ENCODE results near the gene CASP6.

CASP6 gene

GRCh38 chr4:109701566-109702410, 1.5 kb downstream of the CASP6 start:
- H3K9me2 ChIP-seq (replicated peaks; ENCODE audit: insufficient read depth, low read length), result no peaks in the 10 kb centered on the region
- no peaks in the 10 kb centered on the region for H4K20me1 ChIP-seq (ENCODE audit: low read depth, low read length)
- no peak overlapping the region for H2AFZ ChIP-seq (ENCODE audit: low read depth, low read length, severe bottlenecking)
- H3K27me3 ChIP-seq (ENCODE audit: low read length), result no peaks in the 10 kb centered on the region
- H3K27ac ChIP-seq (ENCODE audit: low read depth, low read length), result no peak overlapping the region
- H3K9me3 ChIP-seq (ENCODE audit: insufficient read depth, low read length), result no peaks in the 10 kb centered on the region
- no peaks in the 10 kb centered on the region for H3K79me2 ChIP-seq (ENCODE audit: insufficient read depth, low read length)
- no peaks in the 10 kb centered on the region for H3K36me3 ChIP-seq (ENCODE audit: low read length)
- peak overlapping the region; percentile 64 for H3K9ac ChIP-seq (ENCODE audit: low read length)
- H3K4me3 ChIP-seq (ENCODE audit: insufficient read depth, low read length, poor library complexity, severe bottlenecking), result no peak overlapping the region
- TF ChIP-seq EZH2phosphoT487 (conservative IDR thresholded peaks at IDR 0.05; ENCODE audit: low read length) (no peak), CTCF (IDR thresholded peaks at IDR 0.05; ENCODE audit: insufficient read depth, low read length, poor library complexity, severe bottlenecking) (no peak)
- peaks cover 7% of the 10 kb centered on the region; the same call in 1 of the 2 replicates for H3F3A ChIP-seq (ENCODE audit: insufficient read depth)
- H3K4me2 ChIP-seq (ENCODE audit: low read depth, low read length, poor library complexity, severe bottlenecking), result peak overlapping the region; percentile 66

- H3K27me3 ChIP-seq (ENCODE audit: low read length), result no peaks in the 10 kb centered on the region
- no peak overlapping the region for H3K9ac ChIP-seq (ENCODE audit: low read length)
- H3K9me2 ChIP-seq (replicated peaks; ENCODE audit: insufficient read depth, low read length), result no peaks in the 10 kb centered on the region
- H3K27ac ChIP-seq (ENCODE audit: low read depth, low read length), result no peak overlapping the region
- H3K4me2 ChIP-seq (ENCODE audit: low read depth, low read length, poor library complexity, severe bottlenecking), result no peak overlapping the region
- no peaks in the 10 kb centered on the region for H3K36me3 ChIP-seq (ENCODE audit: low read length)
- H3K79me2 ChIP-seq (ENCODE audit: insufficient read depth, low read length), result no peaks in the 10 kb centered on the region
- TF ChIP-seq CTCF (IDR thresholded peaks at IDR 0.05; ENCODE audit: insufficient read depth, low read length, poor library complexity, severe bottlenecking), result no peak
- no peak for TF ChIP-seq EZH2phosphoT487 (conservative IDR thresholded peaks at IDR 0.05; ENCODE audit: low read length)
- no peaks in the 10 kb centered on the region for H3K9me3 ChIP-seq (ENCODE audit: insufficient read depth, low read length)
- no peak overlapping the region for H3K4me3 ChIP-seq (ENCODE audit: insufficient read depth, low read length, poor library complexity, severe bottlenecking)
- H4K20me1 ChIP-seq (ENCODE audit: low read depth, low read length), result no peaks in the 10 kb centered on the region
- peaks cover 11% of the 10 kb centered on the region; the same call in 1 of the 2 replicates for H3F3A ChIP-seq (ENCODE audit: insufficient read depth)
- H2AFZ ChIP-seq (ENCODE audit: low read depth, low read length, severe bottlenecking), result no peak overlapping the region
These were observed 3.6 kb downstream of the CASP6 start for GRCh38 chr4:109699553-109700225.

- Histone ChIP-seq H3K27me3 (ENCODE audit: low read length) (no peaks in the 10 kb centered on the region), H3K27ac (ENCODE audit: low read depth, low read length) (no peak overlapping the region), H3K4me3 (ENCODE audit: insufficient read depth, low read length, poor library complexity, severe bottlenecking) (no peak overlapping the region), H3K9ac (ENCODE audit: low read length) (no peak overlapping the region), H3K36me3 (ENCODE audit: low read length) (no peaks in the 10 kb centered on the region), H3K4me2 (ENCODE audit: low read depth, low read length, poor library complexity, severe bottlenecking) (no peak overlapping the region), H3F3A (ENCODE audit: insufficient read depth) (peaks cover 5% of the 10 kb centered on the region; the same call in 1 of the 2 replicates), H4K20me1 (ENCODE audit: low read depth, low read length) (no peaks in the 10 kb centered on the region), H3K9me3 (ENCODE audit: insufficient read depth, low read length) (no peaks in the 10 kb centered on the region), H3K9me2 (replicated peaks; ENCODE audit: insufficient read depth, low read length) (no peaks in the 10 kb centered on the region), H3K79me2 (ENCODE audit: insufficient read depth, low read length) (no peaks in the 10 kb centered on the region), H2AFZ (ENCODE audit: low read depth, low read length, severe bottlenecking) (no peak overlapping the region)
- TF ChIP-seq CTCF (IDR thresholded peaks at IDR 0.05; ENCODE audit: insufficient read depth, low read length, poor library complexity, severe bottlenecking) (no peak), EZH2phosphoT487 (conservative IDR thresholded peaks at IDR 0.05; ENCODE audit: low read length) (no peak)
These were observed 4.6 kb downstream of the CASP6 start for GRCh38 chr4:109698656-109699055.
